Bronchial epithelial cell (primary cell): ENCODE measurements around the gene ZNF619. TPM values are rescaled to one million over a fixed set of nuclear protein-coding genes. Genes with fewer than 3 reads are reported as not detected.

Experiments used
- DNase-seq: peaks from one replicate; pipeline ENCODE4 v3.0.0-alpha.2; 2010; ENCODE audit warnings: low read depth
- FAIRE-seq: peaks from 2 replicates; lab custom pipeline; 2011; peaks lifted over from hg19 to GRCh38; lab: Jason Lieb, UNC
- H3K27me3 ChIP-seq: 2 replicates; pipeline ENCODE4 v1.5.1; 2011; ENCODE audit warnings: low read length; ENCODE audit not compliant: control insufficient read depth, insufficient read depth
- H3K36me3 ChIP-seq: 2 replicates; pipeline ENCODE4 v1.5.1; 2011; ENCODE audit warnings: low read length; ENCODE audit not compliant: control insufficient read depth, insufficient read depth
- H3K4me3 ChIP-seq: 2 replicates; pipeline ENCODE4 v1.5.1; 2011; ENCODE audit warnings: mild to moderate bottlenecking, low read depth, low read length, control low read depth
- CTCF ChIP-seq: IDR thresholded peaks from 2 replicates; pipeline ENCODE4 v1.5.1; 2011; ENCODE audit warnings: mild to moderate bottlenecking, moderate library complexity, low read length, control low read depth, inconsistent platforms; ENCODE audit not compliant: insufficient read depth, severe bottlenecking
- total RNA-seq: library from RNA; depleted of rRNA; stranded (reverse); fragments of >200 nt; gene quantifications from 2 replicates; pipeline ENCODE4 v1.2.1, GENCODE V29; 2014

The ZNF619 gene
- total RNA-seq, 1 donor from 2014 or later: 5.3 TPM

GRCh38 chr3:40511031-40511718, 34.3 kb downstream of the ZNF619 start:
- Histone ChIP-seq H3K27me3 (no peaks in the 10 kb centered on the region), H3K36me3 (no peaks in the 10 kb centered on the region), H3K4me3 (no peak overlapping the region)
- DNase-seq (no peak), FAIRE-seq (no peak)
- no peak for TF ChIP-seq CTCF

- Histone ChIP-seq H3K4me3 (no peak overlapping the region), H3K27me3 (no peaks in the 10 kb centered on the region), H3K36me3 (no peaks in the 10 kb centered on the region)
- no peak for TF ChIP-seq CTCF
- DNase-seq: no peak
- FAIRE-seq: no peak
Measured at GRCh38 chr3:40516201-40516600, 39.3 kb downstream of the ZNF619 start.

- no peaks in the 10 kb centered on the region for H3K27me3 ChIP-seq
- DNase-seq: no peak
- FAIRE-seq: no peak
- no peak overlapping the region for H3K4me3 ChIP-seq
- no peak for TF ChIP-seq CTCF
- H3K36me3 ChIP-seq: no peaks in the 10 kb centered on the region
Measured at GRCh38 chr3:40518067-40518466, 41.1 kb downstream of the ZNF619 start.

GRCh38 chr3:40518848-40519247, 41.9 kb downstream of the ZNF619 start:
- H3K27me3 ChIP-seq: no peaks in the 10 kb centered on the region
- no peaks in the 10 kb centered on the region for H3K36me3 ChIP-seq
- no peak for FAIRE-seq
- TF ChIP-seq CTCF: no peak
- no peak for DNase-seq
- no peak overlapping the region for H3K4me3 ChIP-seq

GRCh38 chr3:40521254-40521653, 44.3 kb downstream of the ZNF619 start:
- DNase-seq: no peak
- H3K4me3 ChIP-seq: no peak overlapping the region
- H3K36me3 ChIP-seq: no peaks in the 10 kb centered on the region
- no peak for TF ChIP-seq CTCF
- FAIRE-seq: no peak
- no peaks in the 10 kb centered on the region for H3K27me3 ChIP-seq

GRCh38 chr3:40523781-40524180, 46.9 kb downstream of the ZNF619 start:
- no peak for TF ChIP-seq CTCF
- FAIRE-seq (no peak), DNase-seq (no peak)
- Histone ChIP-seq H3K4me3 (no peak overlapping the region), H3K27me3 (no peaks in the 10 kb centered on the region), H3K36me3 (peaks cover 3% of the 10 kb centered on the region)
